Ectodermal cell (in vitro differentiated cells): ENCODE data around the gene SLIT3.

ENCODE experiments used
- H3K27ac ChIP-seq: 2 replicates; pipeline ENCODE4 v1.7.0; 2013; ENCODE audit warnings: mild to moderate bottlenecking, low read depth, low read length; ENCODE audit not compliant: insufficient read depth, poor library complexity, severe bottlenecking
- H3K27me3 ChIP-seq: 2 replicates; pipeline ENCODE4 v1.7.0; 2013; ENCODE audit warnings: mild to moderate bottlenecking, low read length; ENCODE audit not compliant: insufficient read depth, control insufficient read depth, poor library complexity, severe bottlenecking
- H3K36me3 ChIP-seq: one replicate; pipeline ENCODE4 v1.7.0; 2013; ENCODE audit warnings: low read length; ENCODE audit not compliant: control insufficient read depth, insufficient read depth
- H3K4me1 ChIP-seq: one replicate; pipeline ENCODE4 v1.7.0; 2013; ENCODE audit warnings: low read length; ENCODE audit not compliant: control insufficient read depth, insufficient read depth
- H3K4me3 ChIP-seq: 2 replicates; pipeline ENCODE4 v1.7.0; 2013; ENCODE audit warnings: low read depth, low read length, control low read depth; ENCODE audit not compliant: insufficient read depth
- H3K9me3 ChIP-seq: 2 replicates; pipeline ENCODE4 v1.7.0; 2013; ENCODE audit warnings: mild to moderate bottlenecking, low read length, moderate library complexity; ENCODE audit not compliant: control insufficient read depth
- WGBS, 2 experiments: methylation state at CpG; one replicate each; pipeline ENCODE4 v1.1.7; 2013; ENCODE audit warnings: missing lambda C conversion rate in 2 of 2; 5-methylcytosine and 5-hydroxymethylcytosine counted together

The SLIT3 gene

GRCh38 chr5:168667301-168667840 is 633.6 kb downstream of the SLIT3 start:
- Histone ChIP-seq H3K27me3 (no peaks in the 10 kb centered on the region), H3K36me3 (no peaks in the 10 kb centered on the region), H3K4me1 (no peaks in the 10 kb centered on the region), H3K4me3 (no peak overlapping the region), H3K9me3 (no peaks in the 10 kb centered on the region), H3K27ac (no peak overlapping the region)
- 88 to 89% methylated on average over 4 of the region's 4 CpGs for WGBS, 2 experiments

- H3K4me1 ChIP-seq: no peaks in the 10 kb centered on the region
- no peaks in the 10 kb centered on the region for H3K9me3 ChIP-seq
- no peak overlapping the region for H3K4me3 ChIP-seq
- no peaks in the 10 kb centered on the region for H3K27me3 ChIP-seq
- no peak overlapping the region for H3K27ac ChIP-seq
- WGBS, 2 experiments: 93 to 95% methylated on average over 17 of the region's 17 CpGs
- no peaks in the 10 kb centered on the region for H3K36me3 ChIP-seq
These were observed 634.6 kb downstream of the SLIT3 start for GRCh38 chr5:168666356-168666755.

- H3K27me3 ChIP-seq: no peaks in the 10 kb centered on the region
- no peaks in the 10 kb centered on the region for H3K9me3 ChIP-seq
- 91 to 93% methylated on average over 1 of the region's 1 CpG for WGBS, 2 experiments
- no peak overlapping the region for H3K27ac ChIP-seq
- no peak overlapping the region for H3K4me3 ChIP-seq
- H3K36me3 ChIP-seq: no peaks in the 10 kb centered on the region
- no peaks in the 10 kb centered on the region for H3K4me1 ChIP-seq
These were observed 637.5 kb downstream of the SLIT3 start for GRCh38 chr5:168663276-168664004.

GRCh38 chr5:168661593-168662485 is 639.1 kb downstream of the SLIT3 start:
- no peaks in the 10 kb centered on the region for H3K27me3 ChIP-seq
- no peaks in the 10 kb centered on the region for H3K4me1 ChIP-seq
- H3K4me3 ChIP-seq: no peak overlapping the region
- WGBS, 2 experiments: 88 to 96% methylated on average over 3 of the region's 3 CpGs
- no peaks in the 10 kb centered on the region for H3K36me3 ChIP-seq
- no peaks in the 10 kb centered on the region for H3K9me3 ChIP-seq
- H3K27ac ChIP-seq: no peak overlapping the region

GRCh38 chr5:168660691-168661090 is 640.2 kb downstream of the SLIT3 start:
- WGBS, 2 experiments: 82 to 84% methylated on average over 4 of the region's 4 CpGs
- H3K27ac ChIP-seq: no peak overlapping the region
- H3K4me1 ChIP-seq: no peaks in the 10 kb centered on the region
- H3K9me3 ChIP-seq: no peaks in the 10 kb centered on the region
- H3K27me3 ChIP-seq: no peaks in the 10 kb centered on the region
- H3K4me3 ChIP-seq: no peak overlapping the region
- no peaks in the 10 kb centered on the region for H3K36me3 ChIP-seq

GRCh38 chr5:168659286-168659847 is 641.6 kb downstream of the SLIT3 start:
- WGBS, 2 experiments: 91 to 92% methylated on average over 5 of the region's 5 CpGs
- Histone ChIP-seq H3K9me3 (no peaks in the 10 kb centered on the region), H3K4me3 (no peak overlapping the region), H3K36me3 (no peaks in the 10 kb centered on the region), H3K4me1 (peaks cover 2% of the 10 kb centered on the region), H3K27ac (no peak overlapping the region), H3K27me3 (no peaks in the 10 kb centered on the region)

- Histone ChIP-seq H3K27ac (no peak overlapping the region), H3K4me3 (no peak overlapping the region)
These were observed 642.5 kb downstream of the SLIT3 start for GRCh38 chr5:168658394-168658793.

GRCh38 chr5:168656633-168657032 is 644.3 kb downstream of the SLIT3 start:
- Histone ChIP-seq H3K4me3 (no peak overlapping the region), H3K27ac (no peak overlapping the region), H3K27me3 (no peaks in the 10 kb centered on the region), H3K4me1 (peaks cover 16% of the 10 kb centered on the region), H3K36me3 (no peaks in the 10 kb centered on the region), H3K9me3 (no peaks in the 10 kb centered on the region)
- 91 to 92% methylated on average over 3 of the region's 3 CpGs for WGBS, 2 experiments

More at GRCh38 chr5:168658394-168658793, 642.5 kb downstream of the SLIT3 start:
- H3K27me3 ChIP-seq: no peaks in the 10 kb centered on the region
- no peaks in the 10 kb centered on the region for H3K9me3 ChIP-seq
- H3K4me1 ChIP-seq: peaks cover 12% of the 10 kb centered on the region
- no peaks in the 10 kb centered on the region for H3K36me3 ChIP-seq
- 85 to 86% methylated on average over 2 of the region's 2 CpGs for WGBS, 2 experiments

- Histone ChIP-seq H3K27me3 (no peaks in the 10 kb centered on the region), H3K4me1 (peaks cover 16% of the 10 kb centered on the region), H3K9me3 (no peaks in the 10 kb centered on the region), H3K4me3 (no peak overlapping the region), H3K36me3 (no peaks in the 10 kb centered on the region), H3K27ac (no peak overlapping the region)
- 84 to 96% methylated on average over 5 of the region's 5 CpGs for WGBS, 2 experiments
These were observed 645.6 kb downstream of the SLIT3 start for GRCh38 chr5:168655316-168655715.

GRCh38 chr5:168654211-168654721 is 646.7 kb downstream of the SLIT3 start:
- H3K4me1 ChIP-seq: peaks cover 16% of the 10 kb centered on the region
- H3K4me3 ChIP-seq: no peak overlapping the region
- 77 to 81% methylated on average over 10 of the region's 10 CpGs for WGBS, 2 experiments
- H3K9me3 ChIP-seq: no peaks in the 10 kb centered on the region
- H3K36me3 ChIP-seq: no peaks in the 10 kb centered on the region
- no peak overlapping the region for H3K27ac ChIP-seq
- no peaks in the 10 kb centered on the region for H3K27me3 ChIP-seq
